ENCODE measurements around the gene MS4A4A. TPM values are rescaled to one million over a fixed set of nuclear protein-coding genes. Genes with fewer than 3 reads are reported as not detected.
A peak's percentile ranks its signal among the peaks of the same experiment; 100 is the strongest.

Gene MS4A4A
- total and polyA plus RNA-seq, 2 of the 8 experiments (the other 6 are each of a cell fraction or from before 2014, with no cell fraction given): not detected

- H3K23ac ChIP-seq (ENCODE audit: insufficient read length): no peak overlapping the region
- H2BK120ac ChIP-seq (replicated peaks; ENCODE audit: low read depth, low read length): no peak overlapping the region
- H3K4me1 ChIP-seq (replicated peaks in 1 of 4; ENCODE audit: control insufficient read depth in 3 of 4, insufficient read depth in 4 of 4, low read length in 3 of 4): no peaks in the 10 kb centered on the region
- no peak overlapping the region for H2BK5ac ChIP-seq (ENCODE audit: low read depth, low read length)
- no peaks in the 10 kb centered on the region for H3K9me3 ChIP-seq (ENCODE audit: insufficient read depth in 2 of 2, low read depth in 1 of 2, low read length in 1 of 2)
- H2BK20ac ChIP-seq (ENCODE audit: low read length): no peak overlapping the region
- no peak overlapping the region for H3K27ac ChIP-seq (ENCODE audit: low read depth, low read length)
- H3K14ac ChIP-seq (ENCODE audit: insufficient read length): no peak overlapping the region
- ChIA-PET CTCF (ENCODE audit: partially characterized antibody) (interaction anchor here (1.1 to 7.4 kb wide), 7 partner anchors 11 to 63 kb away, joined by 3 to 52 read pairs (median 5); no protein-coding TSS in a partner anchor), POLR2A (ENCODE audit: partially characterized antibody) (no interaction called here)
- TF ChIP-seq TEAD4 (IDR thresholded peaks at IDR 0.05; ENCODE audit: low read depth, low read length) (no peak), CTCF (IDR thresholded peaks at IDR 0.05; ENCODE audit: control extremely low read depth in 1 of 3, insufficient read depth in 1 of 3, low read depth in 1 of 3, low read length in 3 of 3) (peak in 2 of 3 experiments; percentile 3 to 33; a peak in 1 of 4 replicates)
- no peaks in the 10 kb centered on the region for H3K27me3 ChIP-seq (replicated peaks in 1 of 4; ENCODE audit: control insufficient read depth in 3 of 4, extremely low read depth in 1 of 4, insufficient read depth in 3 of 4, low read length in 3 of 4)
- no peak overlapping the region for H2BK12ac ChIP-seq (ENCODE audit: low read depth, low read length)
- no peak overlapping the region for H4K5ac ChIP-seq (ENCODE audit: insufficient read length, low read depth, low read length)
- 82% methylated on average over 2 of the region's 2 CpGs; no CpG with 5 or more reads in 1 of the 2 experiments for WGBS, 2 experiments (ENCODE audit: extremely low coverage in 1 of 2, insufficient coverage in 1 of 2, insufficient read length in 1 of 2, insufficient replicate concordance in 2 of 2, low coverage in 1 of 2, low lambda C conversion rate in 2 of 2, missing lambda C conversion rate in 1 of 2)
- DNase-seq (ENCODE audit: low read depth in 1 of 2, low spot score in 2 of 2) (no peak), FAIRE-seq (no peak)
- no peak overlapping the region for H3K4me3 ChIP-seq (ENCODE audit: extremely low read depth in 1 of 4, insufficient read depth in 2 of 4, low read depth in 3 of 4, low read length in 4 of 4)
- no peaks in the 10 kb centered on the region for H4K20me1 ChIP-seq (replicated peaks in 1 of 2; ENCODE audit: control insufficient read depth in 1 of 2, insufficient read depth in 2 of 2, low read length in 2 of 2)
- no peaks in the 10 kb centered on the region for H3K36me3 ChIP-seq (ENCODE audit: control insufficient read depth in 2 of 4, insufficient read depth in 4 of 4, low read length in 3 of 4)
- H4K91ac ChIP-seq (replicated peaks; ENCODE audit: insufficient read length, low read length): no peak overlapping the region
- H4K8ac ChIP-seq (ENCODE audit: extremely low read depth, insufficient read depth, low read length): no peak overlapping the region
- no peak overlapping the region for H3K4me2 ChIP-seq (ENCODE audit: insufficient read depth in 1 of 2, low read depth in 2 of 2, low read length in 2 of 2)
- no peaks in the 10 kb centered on the region for H3K79me2 ChIP-seq (ENCODE audit: control insufficient read depth in 1 of 2, insufficient read depth in 2 of 2, low read length in 2 of 2)
- no peak overlapping the region for H3K56ac ChIP-seq (replicated peaks; ENCODE audit: insufficient read length, low read depth, low read length)
- H3K4ac ChIP-seq (replicated peaks; ENCODE audit: insufficient read length, low read depth, low read length): no peak overlapping the region
- no peaks in the 10 kb centered on the region for H3K23me2 ChIP-seq (ENCODE audit: low read depth, low read length)
- H2AK5ac ChIP-seq (ENCODE audit: low read depth, low read length): no peak overlapping the region
- no peak overlapping the region for H3K18ac ChIP-seq (ENCODE audit: extremely low read depth, low read length)
- H3K9ac ChIP-seq (replicated peaks in 1 of 4; ENCODE audit: extremely low read depth in 1 of 4, low read depth in 3 of 4, low read length in 3 of 4): no peak overlapping the region
- H2AFZ ChIP-seq (ENCODE audit: low read length): peak overlapping the region; percentile 50; the same call in 1 of the 2 replicates
- H3K79me1 ChIP-seq (ENCODE audit: low read depth, low read length): no peaks in the 10 kb centered on the region
- H2BK15ac ChIP-seq (ENCODE audit: low read length): no peak overlapping the region
Measured at GRCh38 chr11:60318726-60319125, 38.3 kb downstream of the MS4A4A start.
